ENCODE data around the gene SLC15A4. TPM values are rescaled to one million over a fixed set of nuclear protein-coding genes. Genes with fewer than 3 reads are reported as not detected.

Gene SLC15A4
- total and polyA plus RNA-seq, 9 donors: 18.1 to 33.2 (median 22.6) TPM

GRCh38 chr12:128823216-128823915 lies 392 bp downstream of the SLC15A4 start:
- Histone ChIP-seq H3K4me3 (peak overlapping the region; percentile 90), H3K36me3 (no peaks in the 10 kb centered on the region), H3K4me1 (ENCODE audit: insufficient read depth) (peaks cover 7% of the 10 kb centered on the region), H3K9me3 (no peaks in the 10 kb centered on the region), H3K27ac (peak overlapping the region in 1 of 2 donors; percentile 17), H3K27me3 (no peaks in the 10 kb centered on the region)
- TF ChIP-seq EP300 (IDR thresholded peaks at IDR 0.05) (no peak), POLR2A (IDR thresholded peaks at IDR 0.05) (no peak)
- TF ChIP-seq, protein P1, sequence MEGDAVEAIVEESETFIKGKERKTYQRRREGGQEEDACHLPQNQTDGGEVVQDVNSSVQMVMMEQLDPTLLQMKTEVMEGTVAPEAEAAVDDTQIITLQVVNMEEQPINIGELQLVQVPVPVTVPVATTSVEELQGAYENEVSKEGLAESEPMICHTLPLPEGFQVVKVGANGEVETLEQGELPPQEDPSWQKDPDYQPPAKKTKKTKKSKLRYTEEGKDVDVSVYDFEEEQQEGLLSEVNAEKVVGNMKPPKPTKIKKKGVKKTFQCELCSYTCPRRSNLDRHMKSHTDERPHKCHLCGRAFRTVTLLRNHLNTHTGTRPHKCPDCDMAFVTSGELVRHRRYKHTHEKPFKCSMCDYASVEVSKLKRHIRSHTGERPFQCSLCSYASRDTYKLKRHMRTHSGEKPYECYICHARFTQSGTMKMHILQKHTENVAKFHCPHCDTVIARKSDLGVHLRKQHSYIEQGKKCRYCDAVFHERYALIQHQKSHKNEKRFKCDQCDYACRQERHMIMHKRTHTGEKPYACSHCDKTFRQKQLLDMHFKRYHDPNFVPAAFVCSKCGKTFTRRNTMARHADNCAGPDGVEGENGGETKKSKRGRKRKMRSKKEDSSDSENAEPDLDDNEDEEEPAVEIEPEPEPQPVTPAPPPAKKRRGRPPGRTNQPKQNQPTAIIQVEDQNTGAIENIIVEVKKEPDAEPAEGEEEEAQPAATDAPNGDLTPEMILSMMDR (IDR thresholded peaks at IDR 0.05): no peak
- intact Hi-C loops (cut with DNase I): no loop called here
- 0 to 1% (median 0%) methylated on average over 35 to 88 of the region's 88 CpGs for WGBS, 3 donors
- peak in 3 of 5 donors; percentile 14 to 48 (median 47) for DNase-seq

DNA sequence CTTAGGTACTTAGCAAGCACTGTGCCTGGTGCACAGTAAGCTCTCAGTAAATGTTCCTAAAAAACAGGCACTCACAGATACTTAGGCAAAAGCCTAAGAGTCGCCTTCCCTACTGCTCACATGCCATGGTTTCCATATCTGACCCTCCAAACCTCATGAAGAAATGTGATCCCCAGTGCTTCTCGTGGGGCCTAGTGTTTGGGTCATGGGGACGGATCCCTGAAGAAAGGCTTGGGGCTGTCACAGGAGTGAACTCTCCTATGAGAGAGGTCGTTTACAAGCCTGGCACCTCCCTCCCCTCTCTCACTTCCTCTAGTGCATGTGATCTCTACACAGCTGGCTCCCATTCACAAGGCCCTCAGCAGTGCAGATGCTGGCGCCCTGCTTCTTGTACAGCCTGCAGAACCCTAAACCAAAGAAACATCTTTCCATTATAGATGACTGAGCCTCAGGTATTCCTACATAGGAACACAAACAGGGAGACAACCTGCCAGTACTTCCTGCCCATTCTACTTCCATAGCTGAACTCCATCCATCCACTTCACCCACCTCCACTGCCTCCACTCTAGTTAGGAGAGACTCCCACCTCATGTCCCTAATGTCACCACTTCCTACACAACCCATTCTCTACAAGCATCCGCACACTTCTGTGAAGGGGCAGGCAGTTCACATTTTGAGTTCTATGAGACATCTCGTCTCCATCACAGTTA lies 2.9 kb downstream of the SLC15A4 start:
- Histone ChIP-seq H3K36me3 (no peaks in the 10 kb centered on the region), H3K27me3 (no peaks in the 10 kb centered on the region), H3K9me3 (no peaks in the 10 kb centered on the region), H3K4me3 (no peak overlapping the region), H3K27ac (no peak overlapping the region), H3K4me1 (ENCODE audit: insufficient read depth) (peaks cover 11% of the 10 kb centered on the region)
- no peak for DNase-seq
- WGBS, 3 donors: 78 to 81% (median 79%) methylated on average over 7 of the region's 7 CpGs
- intact Hi-C loops (cut with DNase I): no loop called here
- TF ChIP-seq EP300 (IDR thresholded peaks at IDR 0.05): no peak
- TF ChIP-seq, protein P1 (IDR thresholded peaks at IDR 0.05): no peak
- TF ChIP-seq POLR2A (IDR thresholded peaks at IDR 0.05): no peak

- Histone ChIP-seq H3K4me1 (ENCODE audit: insufficient read depth) (peaks cover 11% of the 10 kb centered on the region), H3K36me3 (no peaks in the 10 kb centered on the region), H3K9me3 (no peaks in the 10 kb centered on the region), H3K4me3 (no peak overlapping the region), H3K27me3 (no peaks in the 10 kb centered on the region), H3K27ac (no peak overlapping the region)
- intact Hi-C loops (cut with DNase I): no loop called here
- DNase-seq: no peak
- 91 to 93% (median 92%) methylated on average over 6 of the region's 6 CpGs for WGBS, 3 donors
- TF ChIP-seq, protein P1 (IDR thresholded peaks at IDR 0.05): no peak
- no peak for TF ChIP-seq POLR2A (IDR thresholded peaks at IDR 0.05)
- TF ChIP-seq EP300 (IDR thresholded peaks at IDR 0.05): no peak
These were observed 3.5 kb downstream of the SLC15A4 start for GRCh38 chr12:128820253-128820652.

GRCh38 chr12:128819293-128820144 lies 4.2 kb downstream of the SLC15A4 start:
- H3K27ac ChIP-seq: no peak overlapping the region
- H3K4me3 ChIP-seq: no peak overlapping the region
- intact Hi-C loops (cut with DNase I): no loop called here
- no peaks in the 10 kb centered on the region for H3K36me3 ChIP-seq
- H3K9me3 ChIP-seq: no peaks in the 10 kb centered on the region
- H3K27me3 ChIP-seq: no peaks in the 10 kb centered on the region
- WGBS, 3 donors: 83 to 91% (median 86%) methylated on average over 16 of the region's 16 CpGs
- TF ChIP-seq, protein P1 (IDR thresholded peaks at IDR 0.05): no peak
- TF ChIP-seq POLR2A (IDR thresholded peaks at IDR 0.05): no peak
- no peak for TF ChIP-seq EP300 (IDR thresholded peaks at IDR 0.05)
- no peak for DNase-seq
- peaks cover 11% of the 10 kb centered on the region for H3K4me1 ChIP-seq (ENCODE audit: insufficient read depth)
